Measurements from ENCODE around the gene NUP93.

The NUP93 gene

DNA sequence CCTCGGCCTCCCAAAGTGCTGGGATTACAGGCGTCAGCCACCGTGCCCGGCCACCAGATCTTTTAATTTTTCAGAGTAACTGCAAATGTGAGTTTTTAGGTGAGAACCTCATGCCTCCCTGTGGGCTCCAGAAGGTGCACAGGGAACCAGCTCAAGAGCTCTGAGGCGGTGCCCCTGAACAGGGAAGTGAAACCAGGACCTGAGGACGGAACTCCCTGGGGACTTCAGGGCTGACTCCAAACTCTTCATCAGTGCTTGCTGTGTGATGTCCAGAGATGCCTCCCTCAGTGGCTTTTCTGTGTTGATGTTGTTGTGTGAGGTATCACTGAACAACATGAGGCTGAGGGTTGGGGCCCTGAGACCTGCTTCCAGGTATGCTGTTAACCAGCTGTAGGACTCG, 158.9 kb downstream of the NUP93 start:
- DNase-seq (ENCODE audit: low read depth, low spot score) = no peak

DNA sequence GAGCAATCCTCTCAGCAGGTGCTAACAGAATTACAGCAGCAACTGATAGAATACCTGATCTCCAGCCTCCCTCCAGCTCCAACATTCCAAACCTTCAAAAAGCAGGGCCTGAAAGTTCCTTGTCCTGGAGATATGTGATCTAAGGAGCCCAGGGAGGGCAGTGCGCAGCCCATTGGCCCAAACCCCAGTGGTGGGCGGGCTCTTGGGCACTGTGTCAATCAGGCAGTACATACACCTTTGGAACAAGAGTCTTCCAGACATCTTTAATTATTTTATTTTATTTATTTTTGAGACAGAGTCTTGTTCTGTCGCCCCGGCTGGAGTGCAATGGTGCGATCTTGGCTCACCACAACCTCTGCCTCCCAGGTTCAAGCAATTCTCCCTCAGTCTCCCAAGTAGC, 159.3 kb downstream of the NUP93 start:
- DNase-seq (ENCODE audit: low read depth, low spot score) = no peak

DNA sequence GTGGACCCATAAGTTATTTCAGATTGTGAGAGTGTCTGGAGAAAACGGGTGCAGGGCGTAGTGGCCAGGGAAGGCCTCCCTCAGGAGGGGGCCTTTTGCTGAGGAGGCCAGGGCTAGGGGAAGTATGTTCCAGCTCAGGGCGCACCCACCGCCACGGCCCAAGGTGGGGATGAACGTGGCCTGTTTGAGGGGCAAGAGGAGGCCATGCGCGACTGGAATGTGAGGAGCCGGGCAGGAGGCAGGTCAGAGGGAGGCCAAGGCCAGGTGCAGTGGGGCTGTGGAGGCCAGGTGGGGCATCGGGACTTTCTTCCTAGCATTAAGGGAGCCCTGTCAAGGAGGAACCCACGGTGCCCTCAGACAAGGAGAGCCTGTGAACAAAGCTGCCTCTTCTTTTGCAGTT, 161.8 kb downstream of the NUP93 start:
- no peak for DNase-seq (ENCODE audit: low read depth, low spot score)

DNA sequence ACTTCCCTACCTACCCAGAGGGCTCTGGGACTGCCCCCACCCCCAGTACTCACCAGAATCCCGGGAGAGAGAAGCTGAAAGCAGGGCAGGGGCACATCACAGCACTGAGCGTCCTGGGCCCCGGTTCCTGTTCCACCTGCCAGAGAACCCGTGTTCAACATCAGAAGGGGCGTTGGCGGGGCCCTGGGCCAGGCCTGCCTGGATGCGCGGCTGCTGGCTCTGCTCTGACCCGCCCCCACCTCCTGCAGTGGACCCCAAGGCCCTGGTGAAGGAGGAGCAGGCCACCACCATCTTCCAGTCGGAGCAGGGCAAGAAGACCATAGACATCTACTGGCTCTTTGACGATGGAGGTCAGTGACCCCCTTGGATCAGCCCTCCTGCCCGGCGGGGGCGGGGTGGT, 162.8 kb downstream of the NUP93 start:
- no peak for DNase-seq (ENCODE audit: low read depth, low spot score)

DNA sequence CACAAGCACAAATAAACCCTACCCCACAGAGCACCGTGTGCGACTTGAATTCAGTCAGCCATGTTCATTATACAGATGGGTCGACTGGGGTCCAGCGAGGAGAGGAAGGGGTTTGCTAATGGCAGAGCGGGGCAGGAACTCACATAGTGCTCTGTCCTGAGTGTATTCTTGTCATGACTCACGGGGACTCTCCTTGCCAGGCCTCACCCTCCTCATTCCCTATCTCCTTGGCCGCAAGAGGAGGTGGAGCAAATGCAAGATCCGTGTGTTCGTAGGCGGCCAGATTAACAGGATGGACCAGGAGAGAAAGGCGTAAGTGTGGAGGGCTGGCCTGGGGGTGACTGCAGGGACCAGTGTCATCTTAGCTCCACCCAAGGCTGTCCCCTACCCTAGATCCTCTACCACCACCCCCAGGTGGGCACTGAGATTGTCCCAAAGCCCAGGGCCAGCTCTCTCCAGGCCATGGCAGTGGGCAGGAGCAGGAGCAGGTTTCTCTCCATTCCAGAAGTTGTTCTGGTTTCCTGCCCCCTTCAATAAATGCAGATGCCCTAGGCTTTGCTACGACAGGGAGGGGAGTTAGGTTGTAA, 164.5 kb downstream of the NUP93 start:
- DNase-seq (ENCODE audit: low read depth, low spot score) = no peak

DNA sequence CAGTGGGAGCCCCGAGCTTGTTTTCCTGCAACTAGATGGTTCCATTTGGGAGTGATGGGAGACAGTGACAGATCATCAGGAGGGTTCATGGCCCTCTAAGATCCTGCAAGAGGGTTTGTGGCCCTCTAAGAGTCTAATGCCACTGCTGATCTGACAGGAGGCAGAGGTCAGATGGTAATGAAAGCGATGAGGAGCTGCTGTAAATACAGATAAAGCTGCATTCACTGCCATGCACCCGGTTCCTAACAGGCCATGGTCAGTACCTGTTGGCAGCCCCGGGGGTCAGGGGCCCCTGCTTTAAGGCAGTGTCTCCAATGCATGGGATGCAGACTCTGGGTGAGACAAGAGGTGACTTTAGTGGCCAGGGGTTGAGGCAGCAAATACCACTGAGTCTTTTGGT, 165.9 kb downstream of the NUP93 start:
- no peak for DNase-seq (ENCODE audit: low read depth, low spot score)

DNA sequence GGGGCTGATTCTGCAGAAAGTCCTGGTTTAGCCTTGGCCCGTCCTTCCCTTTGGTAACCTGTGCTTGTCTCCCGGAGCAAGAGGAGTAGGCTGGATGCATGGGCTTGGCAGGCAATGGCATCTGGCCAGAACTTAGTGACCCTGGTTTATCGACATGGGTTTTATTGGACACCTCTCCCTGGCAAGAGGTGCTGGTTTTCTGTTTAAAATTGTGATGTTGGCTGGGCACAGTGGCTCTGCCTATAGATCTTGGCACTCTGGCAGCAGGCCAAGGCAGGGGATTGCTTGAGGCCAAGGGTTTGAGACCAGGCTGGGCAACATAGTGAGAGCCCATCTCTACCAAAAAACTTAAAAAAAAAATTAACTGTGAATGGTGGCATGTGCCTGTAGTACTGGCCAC, 166.3 kb downstream of the NUP93 start:
- no peak for DNase-seq (ENCODE audit: low read depth, low spot score)

DNA sequence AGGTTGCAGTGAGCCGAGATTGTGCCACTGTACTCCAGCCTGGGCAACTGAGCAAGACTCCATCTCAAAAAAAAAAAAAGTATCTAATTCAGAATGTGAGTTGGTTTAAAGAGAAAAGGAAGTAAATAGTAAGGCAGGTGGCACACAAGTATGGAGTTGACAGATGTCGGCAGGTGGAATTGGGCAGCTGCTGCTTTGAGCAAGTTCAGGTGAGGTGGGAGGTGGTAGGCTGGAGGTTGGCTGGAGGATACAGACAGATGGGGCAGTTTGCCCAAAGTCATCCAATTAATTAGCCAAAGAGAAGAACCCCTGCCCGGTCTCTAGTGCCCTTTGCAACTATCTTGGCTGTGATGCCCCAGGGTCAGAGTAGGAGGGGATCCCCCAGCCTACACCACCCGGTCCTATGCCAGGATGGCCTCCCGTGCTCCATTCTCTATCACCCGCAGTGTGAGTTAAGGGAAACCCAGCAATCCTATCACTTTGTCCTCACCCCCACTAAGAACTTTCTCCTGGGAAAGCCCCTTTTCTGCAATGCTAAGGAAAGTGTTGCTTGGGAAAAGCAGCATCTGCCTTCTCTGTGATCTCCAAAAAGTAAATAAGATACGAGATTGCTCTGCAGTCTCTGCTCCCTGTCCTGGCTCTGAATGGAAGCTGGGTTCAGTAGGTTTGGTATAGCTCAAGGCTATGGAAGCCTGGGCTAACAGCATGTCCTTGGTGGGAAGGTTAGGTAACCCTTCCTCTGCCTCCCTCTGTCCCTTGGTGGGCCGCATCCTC, 167.3 kb downstream of the NUP93 start:
- no peak for DNase-seq (ENCODE audit: low read depth, low spot score)

DNA sequence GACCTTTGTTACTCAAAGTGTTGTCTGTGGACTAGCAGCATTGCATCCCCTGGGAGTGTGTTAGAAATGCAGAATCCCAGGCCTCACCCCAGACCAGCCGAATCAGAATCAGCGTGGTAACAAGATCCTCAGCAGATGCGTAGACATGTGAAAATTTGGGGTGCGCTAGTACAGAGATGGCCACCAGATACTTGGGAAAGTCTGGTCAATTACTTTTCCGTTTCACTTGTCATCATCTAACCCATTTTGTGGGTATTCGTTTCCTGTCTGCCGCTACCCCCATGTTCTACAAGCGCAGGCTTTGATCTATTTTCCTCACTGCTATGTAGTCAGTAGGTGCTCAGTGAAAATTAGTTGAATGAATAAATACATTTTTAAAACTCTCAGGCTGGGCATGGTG, 168.9 kb downstream of the NUP93 start:
- no peak for DNase-seq (ENCODE audit: low read depth, low spot score)

All from smooth muscle cell of the brain vasculature (primary cell).